HS-5 (cell line): Measurements from ENCODE around the gene ATP8A1.
"Not testable (repeated sequence)": the region's sequence is repeated elsewhere in the genome, so short reads cannot be mapped to it uniquely, and the experiment has no call there.

Experiments used
- DNase-seq: peaks from one replicate; pipeline ENCODE4 v3.0.0-alpha.2; 2012; ENCODE audit warnings: low read depth

Gene ATP8A1

GRCh38 chr4:42404001-42404400 lies 252.9 kb downstream of the ATP8A1 start:
- DNase-seq, result no peak

- DNase-seq, result no peak
Measured at GRCh38 chr4:42401171-42401570, 255.7 kb downstream of the ATP8A1 start.

GRCh38 chr4:42399393-42399792 lies 257.5 kb downstream of the ATP8A1 start:
- no peak for DNase-seq

GRCh38 chr4:42398871-42399331 lies 258.0 kb downstream of the ATP8A1 start:
- DNase-seq, result no peak

- no peak for DNase-seq
Measured at GRCh38 chr4:42398171-42398870, 258.6 kb downstream of the ATP8A1 start.

- DNase-seq, result no peak
Measured at GRCh38 chr4:42397635-42398170, 259.2 kb downstream of the ATP8A1 start.

- no peak for DNase-seq
Measured at GRCh38 chr4:42396752-42397634, 259.9 kb downstream of the ATP8A1 start, which contains the start of gene SHISA3. Gene SHISA3, plus strand, starts transcription at chr4:42397488. Its CDS starts 569 bp downstream, at chr4:42398057.

GRCh38 chr4:42396361-42396751 lies 260.5 kb downstream of the ATP8A1 start:
- DNase-seq, result no peak

- DNase-seq, result no peak
Measured at GRCh38 chr4:42395595-42395994, 261.3 kb downstream of the ATP8A1 start.

- DNase-seq, result no peak
Measured at GRCh38 chr4:42392436-42392835, 264.5 kb downstream of the ATP8A1 start.

GRCh38 chr4:42391981-42392380 lies 264.9 kb downstream of the ATP8A1 start:
- DNase-seq, result no peak

- no peak for DNase-seq
Measured at GRCh38 chr4:42391355-42391664, 265.6 kb downstream of the ATP8A1 start.

GRCh38 chr4:42390622-42391354 lies 266.1 kb downstream of the ATP8A1 start:
- no peak for DNase-seq

GRCh38 chr4:42385516-42385915 lies 271.4 kb downstream of the ATP8A1 start:
- DNase-seq, result no peak

- DNase-seq, result no peak
Measured at GRCh38 chr4:42381666-42382065, 275.2 kb downstream of the ATP8A1 start.

- DNase-seq, result no peak
Measured at GRCh38 chr4:42377497-42377896, 279.4 kb downstream of the ATP8A1 start.

- not testable (repeated sequence) for DNase-seq
Measured at GRCh38 chr4:42372303-42372702, 284.6 kb downstream of the ATP8A1 start.

- DNase-seq, result peak; percentile 20
Measured at GRCh38 chr4:42371305-42372252, 285.3 kb downstream of the ATP8A1 start.

- no peak for DNase-seq
Measured at GRCh38 chr4:42369489-42369888, 287.4 kb downstream of the ATP8A1 start.

- no peak for DNase-seq
Measured at GRCh38 chr4:42366959-42367358, 289.9 kb downstream of the ATP8A1 start.
